Kasumi-1 (cell line): Measurements from ENCODE around the gene CCSER2.
"Not testable (repeated sequence)": the region's sequence is repeated elsewhere in the genome, so short reads cannot be mapped to it uniquely, and the experiment has no call there.

Experiments
- DNase-seq, 2 experiments: peaks; one replicate each; lab custom pipeline; 2025; lab: John Stamatoyannopoulos, UW

CCSER2 gene

DNA sequence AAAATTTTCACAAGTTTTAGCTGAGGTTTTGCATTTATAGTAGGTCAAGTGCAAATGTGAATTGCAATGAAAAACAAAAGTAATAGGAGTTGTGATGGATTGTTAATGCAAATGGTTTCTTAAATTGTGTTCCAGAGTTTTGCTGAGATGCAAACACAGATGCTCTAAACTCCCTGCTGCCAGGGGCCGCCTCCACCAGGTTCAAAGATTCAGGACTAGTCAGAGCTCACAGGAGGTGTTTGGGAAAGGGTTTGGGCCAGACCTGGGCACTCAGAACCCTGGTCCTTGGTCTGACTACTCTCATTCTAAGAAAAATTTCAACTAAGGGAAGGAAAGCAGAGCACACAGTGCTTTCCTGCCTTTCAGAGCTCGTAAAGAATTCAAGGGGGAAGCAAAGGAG lies 193.1 kb downstream of the CCSER2 start:
- no peak for DNase-seq

DNA sequence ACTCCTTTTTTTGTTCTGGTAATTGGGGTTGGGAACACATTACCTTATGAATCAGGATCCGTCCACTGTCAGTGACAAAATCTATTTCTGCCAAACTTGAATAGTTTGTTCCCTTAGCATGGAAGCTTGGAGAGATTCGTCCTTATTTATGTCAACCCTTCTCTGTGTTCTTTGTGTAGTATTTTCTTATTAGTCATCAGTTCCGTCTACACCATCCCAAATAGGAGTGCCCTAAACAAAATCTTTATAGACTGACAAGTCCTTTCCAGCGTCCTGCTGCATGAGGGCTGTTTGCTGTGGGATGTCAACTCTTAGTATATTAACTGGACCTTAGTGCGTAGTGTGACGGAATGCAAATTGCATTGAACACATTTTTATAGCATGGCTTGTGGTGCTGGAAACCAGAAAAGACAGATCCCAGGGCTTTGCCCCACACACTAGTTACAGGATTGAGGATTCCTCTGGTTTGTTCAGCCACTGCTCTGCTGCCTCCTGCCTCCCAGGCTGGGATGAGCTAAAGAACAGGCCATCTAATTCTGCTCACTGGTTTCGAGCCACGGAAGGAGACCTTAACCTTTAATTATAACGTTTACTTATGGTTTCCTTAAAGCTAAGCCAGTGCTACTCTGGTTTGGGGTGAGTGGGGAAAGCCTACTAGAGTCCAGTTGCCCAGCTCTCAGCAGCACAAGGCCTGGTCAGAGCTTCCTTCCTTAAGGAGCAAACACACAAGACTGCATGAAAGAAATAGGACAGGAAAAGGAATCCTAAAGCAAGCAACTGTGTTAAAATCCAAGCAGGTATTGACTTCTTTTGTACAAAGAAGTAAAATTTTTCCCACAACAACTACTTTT lies 194.4 kb downstream of the CCSER2 start:
- DNase-seq, result no peak

DNA sequence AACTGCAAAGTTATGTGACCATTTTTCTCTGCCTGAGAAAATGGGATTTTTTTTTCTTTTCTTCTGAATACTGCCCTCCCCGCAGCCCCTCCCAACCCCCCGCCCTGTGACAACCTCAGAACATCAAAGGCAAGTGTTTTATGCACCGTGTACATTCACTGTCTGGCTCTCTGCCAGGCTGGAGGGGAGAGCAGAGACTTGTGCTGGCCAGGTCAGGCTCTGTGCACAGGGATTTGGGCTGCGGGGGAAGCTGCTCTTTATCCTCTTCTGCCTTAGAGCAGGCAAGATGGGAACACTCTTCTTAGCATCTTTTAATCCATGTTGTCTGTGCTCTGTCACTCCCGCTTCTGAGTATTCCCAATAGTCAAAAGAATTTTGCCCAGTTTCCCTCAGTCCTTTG lies 195.1 kb downstream of the CCSER2 start:
- DNase-seq, result no peak

DNA sequence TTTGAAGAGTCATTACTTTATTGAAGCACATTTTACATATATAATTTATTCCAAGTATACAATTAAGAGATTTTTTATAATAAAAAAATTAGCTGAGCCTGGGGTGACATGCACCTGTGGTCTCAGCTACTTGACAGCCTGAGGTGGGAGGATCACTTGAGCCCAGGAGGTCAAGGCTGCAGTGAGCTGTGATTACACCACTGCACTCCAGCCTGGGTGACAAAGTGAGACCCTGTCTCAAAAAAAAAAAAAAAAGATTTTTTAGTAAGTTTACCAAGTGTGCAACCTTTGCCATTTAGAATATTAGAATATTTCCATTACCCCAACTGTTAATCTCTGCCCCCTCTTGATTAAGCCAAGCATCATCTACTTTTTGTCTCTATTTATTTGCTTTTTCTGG lies 196.0 kb downstream of the CCSER2 start:
- no peak for DNase-seq

DNA sequence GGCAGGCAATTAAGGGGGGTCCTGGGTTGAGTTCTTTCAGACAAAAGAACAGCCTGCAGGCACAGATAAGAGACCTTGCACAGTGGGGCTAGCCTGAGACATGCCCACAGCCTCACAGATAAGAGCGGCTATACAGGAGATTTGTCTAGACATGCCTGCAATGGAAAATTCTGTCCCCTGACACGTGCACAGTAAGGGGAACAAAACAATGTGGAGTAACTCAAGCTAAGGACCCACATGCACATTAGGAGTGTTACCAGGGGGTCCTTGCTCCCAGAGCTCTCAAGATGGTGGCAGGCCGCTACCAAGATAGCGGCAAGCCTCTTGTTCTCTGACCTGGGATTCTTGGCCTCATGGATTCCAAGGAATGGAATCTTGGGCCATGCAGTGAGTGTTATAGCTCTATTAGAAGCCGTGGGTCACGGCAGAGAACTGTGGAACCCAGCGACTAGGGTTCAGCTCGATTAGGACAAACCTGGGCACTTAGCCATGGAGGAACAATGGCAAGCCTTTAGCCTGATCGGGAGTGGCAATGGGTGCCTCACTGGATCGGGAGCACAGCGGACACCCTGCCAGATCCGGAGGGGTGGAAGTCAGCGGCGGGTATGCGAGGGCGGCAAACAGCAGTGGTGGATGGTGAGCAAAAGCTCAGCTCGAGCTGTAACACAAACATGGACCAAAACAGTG lies 196.9 kb downstream of the CCSER2 start:
- DNase-seq, result no peak

DNA sequence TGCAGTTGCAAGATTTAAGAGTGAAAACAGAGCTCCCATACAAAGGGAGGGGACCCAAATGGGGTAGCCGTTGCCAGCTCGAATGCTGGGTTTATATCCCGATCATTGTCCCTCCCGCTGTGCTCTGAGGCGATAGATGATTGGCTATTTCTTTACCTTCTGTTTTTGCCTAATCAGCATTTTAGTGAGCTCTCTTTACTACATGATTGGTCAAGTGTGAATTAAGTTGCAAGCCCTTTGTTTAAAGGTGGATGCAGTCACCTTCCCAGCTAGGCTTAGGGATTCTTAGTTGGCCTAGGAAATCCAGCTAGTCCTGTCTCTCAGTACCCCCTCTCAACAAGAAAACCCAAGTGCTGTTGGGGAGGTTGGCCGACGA lies 197.4 kb downstream of the CCSER2 start:
- DNase-seq, result not testable (repeated sequence)

DNA sequence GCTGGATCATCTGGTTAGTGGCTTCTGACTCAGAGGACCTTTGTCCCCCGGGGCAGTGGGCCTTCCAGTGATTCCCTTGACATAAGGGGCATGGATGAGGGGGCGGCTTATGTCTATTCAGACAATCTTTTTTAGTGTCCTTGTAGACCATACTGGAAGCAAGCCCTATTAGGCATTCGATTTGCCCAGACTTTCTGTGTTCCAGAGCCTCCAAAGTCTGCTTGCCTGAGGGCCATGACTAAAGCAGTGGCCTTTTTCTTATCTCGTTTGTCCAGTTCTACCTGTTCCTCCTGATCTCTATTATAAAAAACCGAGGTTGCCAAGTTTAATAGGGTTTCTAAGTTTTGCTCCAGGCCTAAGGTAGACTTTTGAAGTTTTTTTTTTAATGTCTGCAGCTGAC lies 199.0 kb downstream of the CCSER2 start:
- not testable (repeated sequence) for DNase-seq

DNA sequence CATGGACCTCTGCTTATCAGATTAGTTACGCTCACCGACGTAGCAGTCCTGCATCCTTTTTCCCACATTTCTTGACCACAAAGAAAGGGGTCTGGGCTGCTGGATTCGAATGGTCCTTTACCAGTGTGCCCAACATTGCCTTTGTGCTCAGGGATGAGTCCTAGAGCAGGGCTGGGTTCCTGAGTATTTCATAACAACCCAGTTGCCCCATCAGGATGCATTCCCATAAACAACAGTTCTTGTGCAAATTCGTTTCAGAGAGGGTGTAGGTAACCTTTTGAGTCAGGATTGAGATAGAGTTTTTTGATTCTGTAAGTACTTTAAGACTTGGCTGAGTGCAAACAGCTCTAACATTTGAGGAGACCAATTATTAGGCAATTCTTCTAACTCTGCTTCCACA lies 200.1 kb downstream of the CCSER2 start:
- not testable (repeated sequence) for DNase-seq

DNA sequence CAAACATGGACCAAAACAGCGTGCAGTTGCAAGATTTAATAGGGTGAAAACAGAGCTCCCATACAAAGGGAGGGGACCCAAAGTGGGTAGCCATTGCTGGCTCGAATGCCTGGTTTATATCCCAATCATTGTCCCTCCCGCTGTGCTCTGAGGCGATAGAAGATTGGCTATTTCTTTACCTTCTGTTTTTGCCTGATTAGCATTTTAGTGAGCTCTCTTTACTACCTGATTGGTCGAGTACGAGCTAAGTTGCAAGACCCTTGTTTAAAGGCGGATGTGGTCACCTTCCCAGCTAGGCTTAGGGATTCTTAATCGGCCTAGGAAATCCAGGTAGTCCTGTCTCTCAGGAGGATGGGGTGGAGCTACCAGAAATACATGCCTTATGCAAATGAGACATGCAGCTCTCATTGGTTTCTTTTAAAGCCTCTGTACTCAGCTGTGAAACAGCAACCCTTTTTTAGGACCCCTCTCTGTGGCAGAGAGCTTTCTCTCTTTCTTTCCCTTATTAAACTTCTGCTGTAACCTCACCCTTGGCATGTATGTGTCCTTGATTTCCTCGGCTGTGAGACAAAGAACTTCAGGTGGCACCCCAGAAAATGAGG lies 202.4 kb downstream of the CCSER2 start:
- no peak for DNase-seq

DNA sequence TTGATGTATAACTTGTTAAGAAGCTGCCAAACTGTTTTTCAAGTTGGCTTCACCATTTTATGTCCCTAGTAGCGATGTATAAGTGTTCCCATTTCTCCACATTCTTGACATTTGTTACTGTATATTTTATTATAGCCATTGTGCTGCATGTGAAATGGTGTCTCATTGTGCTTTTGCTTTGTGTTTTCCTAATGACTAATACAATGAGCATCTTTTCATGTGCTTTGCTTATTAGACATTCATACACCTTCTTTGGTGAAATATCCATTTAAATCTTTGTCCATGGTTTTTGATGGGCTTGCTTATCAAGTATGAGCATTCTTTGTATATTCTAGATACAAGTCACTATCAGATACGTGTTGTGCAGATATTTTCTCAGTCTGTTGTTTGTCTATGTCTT lies 203.0 kb downstream of the CCSER2 start:
- no peak for DNase-seq

DNA sequence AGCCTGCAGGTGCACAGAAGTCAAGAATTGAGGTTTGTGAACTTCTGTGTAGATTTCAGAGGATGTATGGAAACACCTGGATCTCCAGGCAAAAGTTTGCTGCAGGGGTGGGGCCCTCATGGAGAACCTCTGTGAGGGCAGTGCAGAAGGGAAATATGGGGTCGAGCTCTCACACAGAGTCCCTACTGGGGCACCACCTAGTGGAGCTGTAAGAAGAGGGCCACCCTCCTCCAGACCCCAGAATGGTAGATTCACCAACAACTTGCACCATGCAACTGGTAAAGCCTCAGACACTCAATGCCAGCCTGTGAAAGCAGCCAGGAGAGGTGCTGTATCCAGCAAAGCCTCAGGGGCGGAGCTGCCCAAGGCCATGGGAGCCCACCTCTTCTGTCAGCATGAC lies 205.8 kb downstream of the CCSER2 start:
- DNase-seq, result peak; percentile 10 to 17

DNA sequence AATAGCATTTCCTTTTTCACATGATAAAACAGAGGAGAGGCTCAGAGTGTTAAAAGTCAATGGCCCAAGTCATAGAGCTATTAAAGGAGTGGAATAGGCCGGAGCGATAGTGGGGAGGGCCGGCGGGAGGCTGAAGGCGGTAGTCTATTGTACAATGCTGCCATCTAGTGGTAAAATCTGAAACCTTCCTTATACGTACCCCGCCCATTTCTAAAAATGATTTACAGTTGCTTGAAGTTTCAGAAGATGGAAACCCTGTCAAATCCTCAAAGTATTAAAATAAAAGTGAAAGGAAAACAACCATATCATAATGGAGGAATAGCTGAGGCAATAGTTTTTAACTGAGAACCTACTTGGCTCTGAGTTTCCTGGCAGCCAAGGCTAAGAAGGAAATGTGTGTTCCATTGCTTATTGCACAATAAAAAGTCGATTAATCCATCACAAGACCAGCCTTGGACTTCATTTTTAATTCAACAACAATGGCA lies 209.1 kb downstream of the CCSER2 start:
- DNase-seq, result peak; percentile 79 to 93

DNA sequence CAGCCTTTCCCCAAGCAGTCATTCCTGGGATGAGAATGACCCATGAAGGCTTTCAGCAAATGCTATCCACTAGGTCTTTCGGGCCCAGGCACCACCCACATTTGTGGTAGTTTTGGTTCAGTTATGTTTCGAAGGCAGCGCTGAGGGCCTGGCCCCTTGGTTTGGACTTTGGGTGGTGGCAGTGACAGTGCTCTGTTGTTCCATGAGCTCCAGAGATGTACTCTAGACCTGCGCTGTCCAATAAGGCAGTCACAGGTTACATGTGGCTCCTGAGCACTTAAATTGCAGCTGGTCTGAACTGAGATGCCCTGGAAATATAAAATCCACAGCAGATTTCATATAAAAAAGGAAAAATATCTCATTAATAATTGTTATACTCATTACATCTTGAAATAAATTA lies 209.6 kb downstream of the CCSER2 start:
- DNase-seq, result no peak

DNA sequence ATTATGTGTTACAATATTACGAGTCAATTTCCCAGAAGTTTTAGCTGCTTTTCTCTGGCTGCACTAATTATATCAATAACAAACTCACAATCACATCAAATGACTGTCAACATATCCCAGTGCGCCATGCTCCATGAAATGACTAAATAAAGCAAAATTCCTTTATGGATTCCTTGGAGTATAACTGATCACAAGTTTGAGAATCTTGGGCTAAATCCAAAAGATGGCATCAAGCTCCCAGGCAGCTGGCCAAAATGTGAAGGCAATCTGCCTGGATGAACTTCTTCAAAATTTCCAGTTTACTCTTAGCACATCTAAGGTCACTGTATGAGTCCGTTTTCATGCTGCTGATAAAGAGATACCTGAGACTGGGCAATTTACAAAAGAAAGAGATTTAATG lies 210.8 kb downstream of the CCSER2 start:
- no peak for DNase-seq

DNA sequence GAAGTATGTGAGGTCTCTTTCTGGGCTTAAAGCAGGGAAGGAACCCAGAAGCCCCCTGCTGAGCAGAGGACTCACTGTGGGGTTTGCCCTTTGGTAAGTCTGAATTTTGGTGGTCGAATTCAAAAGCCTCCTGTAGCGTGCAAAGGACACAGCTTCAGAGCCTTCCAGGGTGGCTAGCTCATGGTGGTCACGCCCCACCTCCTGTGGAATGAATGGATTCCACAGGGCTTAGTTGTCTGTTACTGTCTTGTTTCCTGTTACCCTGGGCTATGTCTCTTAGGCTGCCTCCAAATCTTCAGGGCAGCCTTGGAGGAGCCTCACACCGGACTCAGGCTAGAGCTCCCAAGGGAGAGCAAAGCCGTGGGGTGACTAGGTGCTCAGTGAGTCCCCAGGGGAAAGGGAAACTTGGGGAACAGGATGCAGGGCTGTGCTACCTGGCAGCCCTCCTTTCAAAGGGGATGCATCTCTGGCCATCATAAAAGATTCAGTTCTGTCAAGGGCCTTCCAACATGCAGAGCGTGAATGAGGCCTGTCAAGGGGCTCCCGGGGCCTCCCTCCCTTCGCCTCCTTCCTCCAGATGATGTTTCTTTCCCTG lies 211.7 kb downstream of the CCSER2 start:
- no peak for DNase-seq

DNA sequence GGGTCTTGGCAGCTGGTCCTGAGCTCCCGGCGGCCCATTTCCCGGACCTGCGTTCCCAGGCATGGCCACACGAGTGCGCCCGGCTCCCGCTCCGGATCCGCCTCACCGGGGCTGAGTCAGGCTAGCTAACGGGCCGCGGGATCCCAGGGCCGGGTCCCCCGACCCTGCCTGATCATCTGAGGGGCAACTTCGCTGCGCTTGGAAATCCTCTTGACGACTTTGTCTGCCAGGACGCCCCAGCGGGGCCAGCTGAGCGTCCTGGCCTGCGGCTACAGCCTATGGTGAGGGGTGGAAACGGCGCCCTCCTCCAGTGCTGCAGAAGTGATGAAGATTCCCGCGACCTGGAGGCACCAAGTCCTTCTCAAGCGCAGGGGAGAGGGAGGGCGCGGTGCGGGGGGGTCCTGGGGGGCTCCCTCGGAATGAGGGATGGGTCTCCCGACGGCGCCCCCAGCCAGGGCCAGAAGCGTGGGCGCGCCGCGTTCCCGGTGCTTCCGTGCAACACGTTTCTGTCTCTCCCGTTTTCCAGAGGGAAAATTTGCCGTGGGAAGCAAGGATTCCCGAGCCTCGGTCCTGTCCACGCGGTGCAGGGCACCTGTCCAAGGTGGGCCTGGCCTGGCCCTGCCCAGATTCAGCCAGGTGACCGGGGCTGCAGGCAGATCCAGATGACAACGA lies 212.4 kb downstream of the CCSER2 start:
- DNase-seq, result peak; percentile 45 to 54

DNA sequence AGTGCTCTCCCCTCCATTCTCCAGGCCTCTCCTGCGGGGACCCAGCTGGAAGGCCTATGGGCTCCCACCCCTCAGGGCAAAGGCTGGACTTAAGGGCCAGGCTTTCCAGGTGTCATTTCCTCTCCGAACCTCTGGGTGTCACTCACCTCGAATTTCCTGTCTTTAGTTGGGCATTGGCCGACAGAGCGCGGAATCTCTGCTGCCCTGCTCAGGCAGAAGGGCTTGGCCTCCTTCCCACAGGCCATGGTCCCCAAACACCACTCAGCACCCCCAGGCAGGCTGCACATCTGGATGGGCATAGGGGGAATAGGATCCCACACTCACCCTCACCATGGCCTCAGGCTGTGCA lies 212.9 kb downstream of the CCSER2 start:
- DNase-seq, result no peak

DNA sequence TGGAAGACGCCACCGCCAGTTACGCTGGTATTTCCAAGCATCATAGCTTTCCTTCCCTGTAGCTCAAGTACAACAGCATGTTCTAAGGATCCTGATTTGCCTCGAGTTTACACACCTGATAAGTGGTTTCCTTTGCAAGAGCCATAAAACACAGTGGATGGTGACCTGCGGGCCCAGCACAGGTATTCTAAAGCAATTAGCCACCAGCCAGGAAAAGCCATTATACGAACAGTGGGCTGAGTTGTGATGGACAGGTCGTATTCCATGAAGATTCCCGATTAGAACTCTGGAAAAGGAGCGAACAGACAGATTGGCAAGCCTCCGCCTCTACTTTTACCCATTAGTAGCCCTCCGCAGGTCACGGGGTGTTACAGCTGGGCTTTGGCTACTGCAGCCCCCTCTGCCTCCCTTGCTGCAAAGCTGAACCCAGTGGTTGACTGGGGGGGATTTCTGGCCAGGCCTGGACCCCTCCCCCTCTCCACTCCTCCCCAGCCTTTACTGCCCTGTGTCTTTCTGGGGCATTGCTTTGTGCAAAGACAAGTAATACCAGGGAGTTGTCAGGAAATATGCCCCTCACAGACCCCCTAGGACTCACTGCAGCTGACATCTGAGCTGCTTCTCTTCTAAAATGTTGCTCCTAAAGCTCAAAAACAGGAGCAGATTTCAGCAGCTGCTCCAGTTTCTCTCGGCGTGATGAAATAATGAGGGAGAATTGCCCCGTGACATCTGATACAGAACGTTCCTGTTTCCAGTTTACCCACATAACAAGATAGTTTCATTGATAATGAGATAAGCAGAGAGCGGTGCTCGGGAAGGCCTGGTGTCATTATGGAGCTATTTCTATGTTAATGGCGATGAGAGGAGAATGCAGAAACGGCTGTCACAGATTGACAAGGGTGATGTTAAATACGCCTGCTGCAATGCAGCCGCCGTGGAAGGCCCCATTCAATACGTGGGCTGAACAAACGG lies 214.4 kb downstream of the CCSER2 start:
- no peak for DNase-seq

DNA sequence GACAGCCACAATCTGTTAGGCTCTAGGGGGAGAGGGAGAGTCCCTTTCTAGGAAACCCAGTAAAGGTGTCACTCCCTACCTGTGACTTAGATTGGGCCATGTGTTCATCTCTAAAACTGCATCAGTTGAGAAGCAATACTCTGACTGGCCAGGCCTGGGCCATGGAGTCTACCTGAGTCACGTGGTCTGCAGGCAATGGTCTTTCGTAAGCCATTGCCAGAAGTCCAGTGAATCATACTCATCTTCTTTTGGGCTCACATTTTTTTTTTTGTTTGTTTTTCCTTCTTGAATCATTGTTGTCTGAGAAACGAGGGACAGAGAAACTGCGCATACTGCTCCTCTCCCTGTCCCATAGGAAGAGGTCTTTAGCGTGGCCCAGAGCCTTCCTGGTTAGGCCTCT lies 215.6 kb downstream of the CCSER2 start:
- DNase-seq, result no peak

DNA sequence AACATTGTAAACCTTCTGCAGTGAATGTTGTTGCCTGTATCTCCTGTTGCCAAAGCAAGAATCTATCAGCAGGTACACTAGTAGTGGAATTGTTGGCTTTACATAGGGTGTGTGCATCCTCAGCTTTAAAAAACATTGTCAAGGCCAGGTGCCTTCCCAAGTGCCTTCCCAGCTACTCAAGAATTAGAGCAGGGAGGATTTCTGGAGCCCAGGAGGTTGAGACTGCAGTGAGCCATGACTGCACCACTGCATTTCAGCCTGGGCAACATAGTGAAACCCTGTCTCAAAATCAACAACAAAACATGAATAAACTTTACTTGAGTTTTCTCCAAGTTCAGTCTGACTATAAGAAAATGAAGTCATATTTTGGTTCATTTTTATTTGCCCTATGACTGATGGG lies 217.3 kb downstream of the CCSER2 start:
- DNase-seq, result no peak

DNA sequence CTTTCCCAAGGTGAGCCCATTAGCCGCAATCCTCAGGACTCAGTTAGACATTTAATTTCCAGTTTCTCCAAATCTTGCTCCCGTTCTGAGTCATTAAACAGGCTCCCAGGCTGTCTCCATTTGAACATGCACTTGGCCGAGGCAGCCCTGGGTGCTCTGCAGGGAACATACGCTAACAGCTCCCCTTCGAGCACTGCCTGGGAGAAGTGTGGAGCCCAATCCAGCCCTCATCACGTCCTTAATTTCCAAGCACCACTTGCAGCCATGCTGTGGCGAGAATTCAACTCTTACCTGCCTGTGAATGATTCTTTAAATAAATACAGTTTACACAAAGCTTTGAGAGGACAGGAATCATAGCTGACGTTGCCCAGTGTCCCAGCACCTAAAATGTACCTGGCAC lies 218.2 kb downstream of the CCSER2 start:
- DNase-seq, result no peak
